Upper lobe of right lung (tissue), 1 donor: Measurements from ENCODE around the gene MLLT3. TPM values are rescaled to one million over a fixed set of nuclear protein-coding genes. Genes with fewer than 3 reads are reported as not detected.

Experiments used
- ATAC-seq: fragments of 200-7000 bp; cut with Tn5 transposase; one replicate; pipeline ENCODE4 v1.9.1; 2020; ENCODE audit warnings: mild to moderate bottlenecking, moderate library complexity
- DNase-seq: peaks from one replicate; pipeline ENCODE4 v3.0.0-alpha.2; 2020
- H3K27ac ChIP-seq: fragments of 200-600 bp; one replicate; pipeline ENCODE4 v1.8.0; 2022
- H3K27me3 ChIP-seq: fragments of 200-600 bp; one replicate; pipeline ENCODE4 v1.8.0; 2022; ENCODE audit warnings: mild to moderate bottlenecking
- H3K36me3 ChIP-seq: fragments of 200-600 bp; one replicate; pipeline ENCODE4 v1.8.0; 2022
- H3K4me1 ChIP-seq: fragments of 200-600 bp; one replicate; pipeline ENCODE4 v1.8.0; 2022
- H3K4me3 ChIP-seq: fragments of 200-600 bp; one replicate; pipeline ENCODE4 v1.8.0; 2022; ENCODE audit warnings: mild to moderate bottlenecking
- H3K9me3 ChIP-seq: fragments of 200-600 bp; one replicate; pipeline ENCODE4 v1.8.0; 2022
- CTCF ChIP-seq: fragments of 200-600 bp; IDR thresholded peaks from one replicate; pipeline ENCODE4 v1.8.0; 2022; ENCODE audit warnings: antibody characterized with exemption
- intact Hi-C: fragments of 100-400 bp; cut with DNase I; formaldehyde crosslinking; loops from one replicate; pipeline ENCODE4 v1.11.0; 2022
- total RNA-seq: library from RNA; stranded (reverse); fragmentation: NEBNext Ultra II Directional; extraction: Animal tissue kit (Norgen Biotek cat#: 25700); gene quantifications from one replicate; pipeline ENCODE4 v1.2.1, GENCODE V29; 2021
- donor health status: DM: no; HTN: yes; CAD: no; lungs with severe emphysema.

The MLLT3 gene
- total RNA-seq, 1 donor from 2014 or later = 15.4 TPM

DNA sequence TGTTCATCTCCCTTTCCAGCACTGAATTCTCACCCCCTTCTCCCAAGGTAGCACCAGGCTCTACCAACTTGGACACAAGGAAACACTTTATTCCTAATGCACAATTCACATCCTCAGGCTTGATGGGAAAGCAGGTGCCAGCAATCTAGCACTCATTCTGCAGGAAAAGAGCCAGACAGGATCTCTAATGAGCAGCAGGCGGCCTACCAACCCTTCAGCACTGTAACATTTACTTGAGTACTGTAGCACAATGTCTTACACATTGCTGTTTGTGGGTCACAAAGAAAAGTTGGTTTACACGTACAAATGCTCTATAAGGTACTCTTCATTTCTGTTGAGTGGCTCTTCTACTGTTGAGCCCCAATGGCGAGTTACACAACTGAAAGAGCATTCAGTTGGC is 254.4 kb downstream of the MLLT3 start:
- no peak overlapping the region for H3K27ac ChIP-seq
- no peaks in the 10 kb centered on the region for H3K27me3 ChIP-seq
- no peaks in the 10 kb centered on the region for H3K36me3 ChIP-seq
- TF ChIP-seq CTCF = no peak
- intact Hi-C loops = no loop called here
- no peaks in the 10 kb centered on the region for H3K9me3 ChIP-seq
- DNase-seq = no peak
- no peaks in the 10 kb centered on the region for H3K4me1 ChIP-seq
- H3K4me3 ChIP-seq = no peak overlapping the region
- no peak for ATAC-seq

GRCh38 chr9:20364959-20365358 is 257.3 kb downstream of the MLLT3 start:
- ATAC-seq (no peak), DNase-seq (no peak)
- no peaks in the 10 kb centered on the region for H3K9me3 ChIP-seq
- intact Hi-C loops = no loop called here
- H3K27me3 ChIP-seq = no peaks in the 10 kb centered on the region
- TF ChIP-seq CTCF = no peak
- H3K27ac ChIP-seq = no peak overlapping the region
- H3K4me1 ChIP-seq = no peaks in the 10 kb centered on the region
- H3K36me3 ChIP-seq = peaks cover 4% of the 10 kb centered on the region
- H3K4me3 ChIP-seq = no peak overlapping the region

- DNase-seq (no peak), ATAC-seq (no peak)
- H3K4me1 ChIP-seq = no peaks in the 10 kb centered on the region
- no peak for TF ChIP-seq CTCF
- peaks cover 5% of the 10 kb centered on the region for H3K36me3 ChIP-seq
- H3K9me3 ChIP-seq = no peaks in the 10 kb centered on the region
- no peaks in the 10 kb centered on the region for H3K27me3 ChIP-seq
- intact Hi-C loops = no loop called here
- H3K27ac ChIP-seq = no peak overlapping the region
- no peak overlapping the region for H3K4me3 ChIP-seq
These were observed 259.1 kb downstream of the MLLT3 start for GRCh38 chr9:20363233-20363632.

DNA sequence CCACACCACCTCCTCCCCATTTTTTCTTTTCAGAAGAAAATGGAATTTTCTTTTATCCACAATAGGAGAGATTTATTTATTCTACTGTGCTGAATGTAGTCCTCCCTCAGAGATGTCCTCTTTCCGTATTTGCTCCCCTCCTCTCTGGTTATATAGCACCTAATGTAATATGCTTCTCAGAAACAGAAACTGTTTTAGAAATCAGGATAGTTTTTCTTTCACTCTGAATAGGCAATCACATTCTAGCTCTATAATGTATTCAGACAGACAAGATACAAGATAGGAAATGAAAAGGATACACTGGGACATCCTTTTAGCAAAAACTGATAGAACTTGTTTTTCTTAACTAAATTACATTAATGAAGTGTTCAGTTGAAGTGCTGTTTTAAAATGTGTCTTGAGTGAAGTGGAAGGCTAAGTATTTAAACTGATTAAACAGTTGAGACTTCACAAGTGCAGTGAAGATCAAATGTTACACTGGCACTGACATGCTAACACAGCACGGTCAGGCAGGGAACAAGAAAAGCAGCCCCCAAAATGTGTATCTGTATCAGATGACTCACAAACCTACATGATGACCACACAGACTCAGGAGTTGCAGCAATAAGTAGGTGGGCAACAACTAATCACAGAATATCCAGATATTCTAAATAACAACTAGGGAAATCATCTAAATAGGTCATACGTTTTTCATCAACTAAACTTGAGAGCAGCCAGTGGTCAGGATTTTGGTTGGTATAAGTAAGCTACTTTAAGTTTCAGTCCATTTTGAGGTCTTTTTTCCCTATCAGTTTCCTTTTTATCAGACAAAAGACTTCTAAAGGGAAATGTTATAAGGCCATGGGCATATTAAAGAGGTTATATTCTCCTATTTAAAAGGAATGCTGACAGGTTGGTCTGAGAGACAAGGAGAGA is 260.4 kb downstream of the MLLT3 start:
- no peak for TF ChIP-seq CTCF
- ATAC-seq (no peak), DNase-seq (no peak)
- no peaks in the 10 kb centered on the region for H3K27me3 ChIP-seq
- no peaks in the 10 kb centered on the region for H3K9me3 ChIP-seq
- H3K4me1 ChIP-seq = peaks cover 4% of the 10 kb centered on the region
- H3K36me3 ChIP-seq = peaks cover 5% of the 10 kb centered on the region
- intact Hi-C loops = no loop called here
- H3K27ac ChIP-seq = no peak overlapping the region
- no peak overlapping the region for H3K4me3 ChIP-seq

DNA sequence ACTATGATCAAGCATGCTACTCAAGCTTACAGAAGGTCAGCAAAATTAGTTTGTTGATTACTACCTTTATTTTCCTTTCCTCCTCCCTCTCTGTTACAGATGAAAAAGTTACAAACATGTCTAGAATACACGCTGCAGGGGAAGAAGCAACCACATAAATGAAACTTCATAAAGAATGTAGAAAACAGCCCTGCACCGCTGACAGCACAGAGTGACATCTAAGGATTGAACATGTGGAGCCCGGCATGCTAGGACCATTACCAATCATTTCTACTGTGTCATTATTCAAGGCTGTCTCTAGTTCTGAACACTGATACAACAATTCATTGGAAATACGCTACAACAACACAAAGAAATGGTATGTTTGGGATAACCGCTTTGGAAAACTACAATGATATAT is 261.1 kb downstream of the MLLT3 start:
- no peak for TF ChIP-seq CTCF
- H3K4me1 ChIP-seq = peaks cover 8% of the 10 kb centered on the region
- ATAC-seq = no peak

More for the DNA sequence above, 261.1 kb downstream of the MLLT3 start:
- Histone ChIP-seq H3K4me3 (no peak overlapping the region), H3K36me3 (peaks cover 5% of the 10 kb centered on the region), H3K9me3 (no peaks in the 10 kb centered on the region), H3K27ac (no peak overlapping the region), H3K27me3 (no peaks in the 10 kb centered on the region)
- DNase-seq = no peak
- intact Hi-C loops = no loop called here
